SK-N-MC (cell line): ENCODE results near the gene HMCN1.

Source experiments
- DNase-seq: peaks from one replicate; pipeline ENCODE4 v3.0.0-alpha.2; 2011; ENCODE audit warnings: low read depth, low spot score
- H3K27ac ChIP-seq: fragments of 200-600 bp; sonication (generic); 2 replicates; pipeline ENCODE4 v1.5.1; 2016; ENCODE audit warnings: mixed run types
- H3K36me3 ChIP-seq: fragments of 200-600 bp; sonication (generic); 2 replicates; pipeline ENCODE4 v1.6.1; 2017; ENCODE audit warnings: antibody characterized with exemption, low read length, mixed read lengths; ENCODE audit not compliant: insufficient read depth
- H3K4me3 ChIP-seq: fragments of 200-600 bp; sonication (generic); 2 replicates; pipeline ENCODE4 v1.5.1; 2016
- H3K9ac ChIP-seq: fragments of 200-600 bp; sonication (generic); 2 replicates; pipeline ENCODE4 v1.8.0; 2017; ENCODE audit warnings: mixed run types, mixed read lengths; ENCODE audit not compliant: insufficient read length
- H3K9me3 ChIP-seq: fragments of 200-600 bp; sonication (generic); 2 replicates; pipeline ENCODE4 v1.6.1; 2017; ENCODE audit warnings: low read depth, mild to moderate bottlenecking, antibody characterized with exemption, low read length, moderate library complexity, mixed read lengths
- EZH2 ChIP-seq: fragments of 200-600 bp; sonication (generic); IDR thresholded peaks from one replicate; pipeline ENCODE4 v1.6.1; 2017; ENCODE audit warnings: antibody characterized with exemption
- FOXP2 ChIP-seq: optimal IDR thresholded peaks from 2 replicates; pipeline ENCODE3; 2011; ENCODE audit warnings: mild to moderate bottlenecking, moderate library complexity; ENCODE audit not compliant: insufficient read depth; ENCODE audit errors: extremely low read length, control extremely low read depth
- POLR2AphosphoS5 ChIP-seq: IDR thresholded peaks from 2 replicates; pipeline ENCODE4 v1.6.1; 2012; ENCODE audit warnings: mild to moderate bottlenecking, low read depth, low read length, borderline replicate concordance

The HMCN1 gene

GRCh38 chr1:186082235-186082937 lies 348.2 kb downstream of the HMCN1 start:
- Histone ChIP-seq H3K27ac (peak overlapping the region; percentile 84), H3K9me3 (no peaks in the 10 kb centered on the region), H3K36me3 (peaks cover 63% of the 10 kb centered on the region), H3K4me3 (peak overlapping the region; percentile 48), H3K9ac (no peak overlapping the region)
- peak; percentile 97 for DNase-seq
- TF ChIP-seq FOXP2 (peak; percentile 97), EZH2 (no peak), POLR2AphosphoS5 (peak; percentile 81)

GRCh38 chr1:186086583-186086982 lies 352.4 kb downstream of the HMCN1 start:
- TF ChIP-seq EZH2 (no peak), FOXP2 (no peak), POLR2AphosphoS5 (no peak)
- Histone ChIP-seq H3K4me3 (no peak overlapping the region), H3K9me3 (no peaks in the 10 kb centered on the region), H3K9ac (no peak overlapping the region), H3K27ac (no peak overlapping the region), H3K36me3 (peaks cover 69% of the 10 kb centered on the region)
- DNase-seq = no peak

- H3K9ac ChIP-seq = no peak overlapping the region
- peaks cover 82% of the 10 kb centered on the region for H3K36me3 ChIP-seq
- TF ChIP-seq POLR2AphosphoS5 (no peak), EZH2 (no peak), FOXP2 (no peak)
- H3K9me3 ChIP-seq = no peaks in the 10 kb centered on the region
- no peak for DNase-seq
- no peak overlapping the region for H3K27ac ChIP-seq
- H3K4me3 ChIP-seq = no peak overlapping the region
These were observed 355.7 kb downstream of the HMCN1 start for GRCh38 chr1:186089940-186090339.

- Histone ChIP-seq H3K27ac (no peak overlapping the region), H3K36me3 (peaks cover 83% of the 10 kb centered on the region), H3K4me3 (no peak overlapping the region), H3K9me3 (no peaks in the 10 kb centered on the region), H3K9ac (no peak overlapping the region)
- TF ChIP-seq POLR2AphosphoS5 (no peak), EZH2 (no peak), FOXP2 (no peak)
- DNase-seq = no peak
These were observed 357.1 kb downstream of the HMCN1 start for GRCh38 chr1:186091222-186091720.

GRCh38 chr1:186093437-186093836 lies 359.2 kb downstream of the HMCN1 start:
- 0 out of 2 replicates have a peak, but pooled peaks cover 3% of the 10 kb centered on the region for H3K9me3 ChIP-seq
- H3K9ac ChIP-seq = no peak overlapping the region
- H3K36me3 ChIP-seq = peaks cover 85% of the 10 kb centered on the region
- DNase-seq = no peak
- no peak overlapping the region for H3K4me3 ChIP-seq
- no peak overlapping the region for H3K27ac ChIP-seq
- no peak for TF ChIP-seq FOXP2
- TF ChIP-seq EZH2 = no peak
- no peak for TF ChIP-seq POLR2AphosphoS5

- TF ChIP-seq EZH2 (no peak), POLR2AphosphoS5 (no peak), FOXP2 (no peak)
- H3K4me3 ChIP-seq = no peak overlapping the region
- no peak overlapping the region for H3K9ac ChIP-seq
- H3K36me3 ChIP-seq = peaks cover 83% of the 10 kb centered on the region
- DNase-seq = no peak
- no peak overlapping the region for H3K27ac ChIP-seq
- H3K9me3 ChIP-seq = 0 out of 2 replicates have a peak, but pooled peaks cover 3% of the 10 kb centered on the region
These were observed 360.0 kb downstream of the HMCN1 start for GRCh38 chr1:186094172-186094571.

- no peak for TF ChIP-seq FOXP2
- no peak for TF ChIP-seq POLR2AphosphoS5
- no peak for TF ChIP-seq EZH2
- H3K9ac ChIP-seq = no peak overlapping the region
- H3K27ac ChIP-seq = no peak overlapping the region
- no peak overlapping the region for H3K4me3 ChIP-seq
- H3K9me3 ChIP-seq = 0 out of 2 replicates have a peak, but pooled peaks cover 3% of the 10 kb centered on the region
- DNase-seq = no peak
- peaks cover 74% of the 10 kb centered on the region for H3K36me3 ChIP-seq
These were observed 365.3 kb downstream of the HMCN1 start for GRCh38 chr1:186099336-186100104.

GRCh38 chr1:186102107-186102506 lies 367.9 kb downstream of the HMCN1 start:
- TF ChIP-seq POLR2AphosphoS5 = no peak
- no peak for TF ChIP-seq FOXP2
- TF ChIP-seq EZH2 = no peak
- no peak for DNase-seq
- Histone ChIP-seq H3K4me3 (no peak overlapping the region), H3K9me3 (0 out of 2 replicates have a peak, but pooled peaks cover 3% of the 10 kb centered on the region), H3K36me3 (peaks cover 66% of the 10 kb centered on the region), H3K9ac (no peak overlapping the region), H3K27ac (peak overlapping the region; percentile 19; the same call in 1 of the 2 replicates)
